HepG2 (cell line): ENCODE data around the gene MNT. TPM values are rescaled to one million over a fixed set of nuclear protein-coding genes. Genes with fewer than 3 reads are reported as not detected.
A peak's percentile ranks its signal among the peaks of the same experiment; 100 is the strongest.

Source experiments
- AKAP8 ChIP-seq: sonication (generic); formaldehyde crosslinking; IDR thresholded peaks from 2 replicates; pipeline ENCODE4 v1.5.1; 2020; ENCODE audit warnings: mild to moderate bottlenecking, missing genetic modification reagents
- GLI4 ChIP-seq: sonication (generic); formaldehyde crosslinking; IDR thresholded peaks from 2 replicates; pipeline ENCODE4 v1.5.1; 2020; ENCODE audit warnings: missing genetic modification reagents, mild to moderate bottlenecking, moderate library complexity, borderline replicate concordance
- GLMP ChIP-seq: sonication (generic); formaldehyde crosslinking; IDR thresholded peaks from 2 replicates; pipeline ENCODE4 v1.9.0; 2021; ENCODE audit warnings: missing genetic modification reagents, mild to moderate bottlenecking, borderline replicate concordance
- HHEX ChIP-seq: IDR thresholded peaks from 2 replicates; pipeline ENCODE4 v1.6.1; 2016; ENCODE audit warnings: control low read depth
- IRF2 ChIP-seq: IDR thresholded peaks from 2 replicates; pipeline ENCODE4 v1.6.1; 2018; ENCODE audit warnings: missing genetic modification reagents, missing compliant biosample characterization
- NFKB2 ChIP-seq: sonication (generic); formaldehyde crosslinking; IDR thresholded peaks from 2 replicates; pipeline ENCODE4 v1.4.0; 2020; ENCODE audit warnings: missing genetic modification reagents, borderline replicate concordance
- PAF1 ChIP-seq: IDR thresholded peaks from 2 replicates; pipeline ENCODE4 v1.6.1; 2016; ENCODE audit warnings: missing genetic modification reagents, missing compliant biosample characterization
- POGZ ChIP-seq: sonication (generic); formaldehyde crosslinking; IDR thresholded peaks from 2 replicates; pipeline ENCODE4 v1.4.0; 2020; ENCODE audit warnings: mild to moderate bottlenecking, missing genetic modification reagents
- SOX6 ChIP-seq, 2 experiments: fragments of 450-650 bp in 1 of 2; sonication (generic) in 1 of 2; formaldehyde crosslinking in 1 of 2; IDR thresholded peaks; 2 replicates each; pipeline versions ENCODE4 v1.4.0 to v1.6.1; 2017 to 2020; ENCODE audit warnings: antibody characterized with exemption in 1 of 2, mild to moderate bottlenecking in 1 of 2, missing genetic modification reagents in 1 of 2
- ZBTB20 ChIP-seq: sonication (generic); formaldehyde crosslinking; IDR thresholded peaks from 2 replicates; pipeline ENCODE4 v1.8.1; 2023; ENCODE audit warnings: missing genetic modification reagents, low read depth, mild to moderate bottlenecking, borderline replicate concordance
- ZBTB7A ChIP-seq: sonication (generic); formaldehyde crosslinking; IDR thresholded peaks from 2 replicates; pipeline ENCODE4 v1.8.0; 2022; ENCODE audit warnings: mild to moderate bottlenecking, missing genetic modification reagents
- ZIK1 ChIP-seq: sonication (generic); formaldehyde crosslinking; IDR thresholded peaks from 2 replicates; pipeline ENCODE4 v1.5.0; 2020; ENCODE audit warnings: mild to moderate bottlenecking, low read depth, missing genetic modification reagents, borderline replicate concordance
- ZNF101 ChIP-seq: sonication (generic); formaldehyde crosslinking; IDR thresholded peaks from 2 replicates; pipeline ENCODE4 v1.4.0; 2020; ENCODE audit warnings: mild to moderate bottlenecking, low read depth, missing genetic modification reagents, borderline replicate concordance
- ZNF276 ChIP-seq: sonication (generic); formaldehyde crosslinking; IDR thresholded peaks from 2 replicates; pipeline ENCODE4 v1.4.0; 2020; ENCODE audit warnings: mild to moderate bottlenecking, low read depth, missing genetic modification reagents
- ZNF333 ChIP-seq: sonication (generic); formaldehyde crosslinking; IDR thresholded peaks from 2 replicates; pipeline ENCODE4 v1.4.0; 2020; ENCODE audit warnings: mild to moderate bottlenecking, missing genetic modification reagents, borderline replicate concordance
- ZNF362 ChIP-seq: sonication (generic); formaldehyde crosslinking; IDR thresholded peaks from 2 replicates; pipeline ENCODE4 v1.4.0; 2020; ENCODE audit warnings: missing genetic modification reagents, mild to moderate bottlenecking, borderline replicate concordance
- ZNF549 ChIP-seq: sonication (generic); formaldehyde crosslinking; IDR thresholded peaks from 2 replicates; pipeline ENCODE4 v1.5.0; 2020; ENCODE audit warnings: missing genetic modification reagents
- ZNF615 ChIP-seq: sonication (generic); formaldehyde crosslinking; IDR thresholded peaks from 2 replicates; pipeline ENCODE4 v1.5.0; 2020; ENCODE audit warnings: mild to moderate bottlenecking, missing genetic modification reagents, borderline replicate concordance
- ZNF704 ChIP-seq: sonication (generic); formaldehyde crosslinking; IDR thresholded peaks from 2 replicates; pipeline ENCODE4 v1.8.1; 2023; ENCODE audit warnings: mild to moderate bottlenecking, inconsistent platforms, moderate library complexity, missing genetic modification reagents, borderline replicate concordance
- ZNF746 ChIP-seq: sonication (generic); formaldehyde crosslinking; IDR thresholded peaks from 2 replicates; pipeline ENCODE4 v1.8.0; 2022; ENCODE audit warnings: mild to moderate bottlenecking, missing genetic modification reagents
- ZNF770 ChIP-seq: sonication (generic); formaldehyde crosslinking; IDR thresholded peaks from 2 replicates; pipeline ENCODE4 v1.5.0; 2020; ENCODE audit warnings: mild to moderate bottlenecking, missing genetic modification reagents
- polyA plus RNA-seq, 8 experiments: library from polyadenylated mRNA; depleted of rRNA in 3 of 8; stranded (reverse) in 7 of 8; unstranded in 1 of 8; fragments of >200 nt; fragmentation: Illumina TruSeq in 4 of 8; extraction: Trizol in 4 of 8; gene quantifications; 2 replicates each; pipeline versions ENCODE4 v1.2.1 to v1.2.3, GENCODE V29; 2011 to 2016; ENCODE audit warnings: low read depth in 4 of 8, missing spikeins in 1 of 8, mixed read lengths in 1 of 8; ENCODE audit not compliant: insufficient read depth in 1 of 8
- total RNA-seq, 5 experiments: library from RNA; depleted of rRNA; stranded (reverse); fragments of >200 nt; fragmentation: Illumina TruSeq; extraction: Trizol; gene quantifications; 2 replicates each; pipeline ENCODE4 v1.2.3, GENCODE V29; 2016; ENCODE audit warnings: low read depth in 1 of 5

The MNT gene
- total and polyA plus RNA-seq, 2 of the 13 experiments (the other 11 are each of a cell fraction or from before 2014, with no cell fraction given), result 2.1 to 3.5 TPM

- TF ChIP-seq GLI4 (CRISPR knock-in tag) (peak; percentile 43; the same call in 1 of the 2 replicates), GLMP (CRISPR knock-in tag) (no peak), SOX6 (IDR thresholded peaks at IDR 0.05) (no peak), SOX6 (CRISPR knock-in tag; IDR thresholded peaks at IDR 0.05) (peak; percentile 61), ZNF362 (CRISPR knock-in tag) (no peak), ZBTB20 (CRISPR knock-in tag) (peak; percentile 35; the same call in 1 of the 2 replicates), ZNF615 (CRISPR knock-in tag) (no peak), HHEX (CRISPR knock-in tag) (0 out of 2 replicates have a peak, but pooled peaks have one; percentile 38), PAF1 (CRISPR knock-in tag) (no peak), ZNF333 (no peak), IRF2 (CRISPR knock-in tag) (peak; percentile 37; the same call in 1 of the 2 replicates), POGZ (CRISPR knock-in tag) (peak; percentile 49; the same call in 1 of the 2 replicates), ZNF276 (CRISPR knock-in tag) (no peak), ZNF549 (CRISPR knock-in tag) (no peak), ZNF770 (no peak), ZIK1 (no peak), ZNF746 (CRISPR knock-in tag) (0 out of 2 replicates have a peak, but pooled peaks have one; percentile 27), ZNF101 (CRISPR knock-in tag) (no peak), ZNF704 (CRISPR knock-in tag) (no peak), AKAP8 (CRISPR knock-in tag) (peak; percentile 55; the same call in 1 of the 2 replicates), ZBTB7A (no peak), NFKB2 (CRISPR knock-in tag) (0 out of 2 replicates have a peak, but pooled peaks have one; percentile 34)
Observed at GRCh38 chr17:2401426-2402221, 764 bp upstream of the MNT start (continued).
